ENCODE measurements around the gene SUFU.
A peak's percentile ranks its signal among the peaks of the same experiment; 100 is the strongest.

SUFU gene

GRCh38 chr10:102626026-102626685 is 122.4 kb downstream of the SUFU start:
- no peaks in the 10 kb centered on the region for H3K9me3 ChIP-seq
- no peaks in the 10 kb centered on the region for H3K27me3 ChIP-seq
- peaks cover 6 to 7% of the 10 kb centered on the region in 2 experiments for H3K4me1 ChIP-seq (ENCODE audit: control insufficient read depth in 1 of 2, insufficient read depth in 1 of 2, low read depth in 1 of 2, low read length in 1 of 2)
- peaks cover 7% of the 10 kb centered on the region for H3K36me3 ChIP-seq
- no peak overlapping the region for H3K4me3 ChIP-seq (ENCODE audit: low read depth in 1 of 2, low read length in 1 of 2)
- no peak for TF ChIP-seq CTCF (IDR thresholded peaks at IDR 0.05)
- H3K27ac ChIP-seq = peak overlapping the region; percentile 2

- peaks cover 7% of the 10 kb centered on the region for H3K36me3 ChIP-seq
- peaks cover 8 to 9% of the 10 kb centered on the region in 2 experiments for H3K4me1 ChIP-seq (ENCODE audit: control insufficient read depth in 1 of 2, insufficient read depth in 1 of 2, low read depth in 1 of 2, low read length in 1 of 2)
- H3K27ac ChIP-seq = no peak overlapping the region
- TF ChIP-seq CTCF (IDR thresholded peaks at IDR 0.05) = no peak
- no peaks in the 10 kb centered on the region for H3K9me3 ChIP-seq
- H3K27me3 ChIP-seq = no peaks in the 10 kb centered on the region
- no peak overlapping the region for H3K4me3 ChIP-seq (ENCODE audit: low read depth in 1 of 2, low read length in 1 of 2)
These were observed 123.5 kb downstream of the SUFU start for GRCh38 chr10:102627291-102627735.

- no peak overlapping the region for H3K4me3 ChIP-seq (ENCODE audit: low read depth in 1 of 2, low read length in 1 of 2)
- no peaks in the 10 kb centered on the region for H3K27me3 ChIP-seq
- H3K27ac ChIP-seq = no peak overlapping the region
- H3K4me1 ChIP-seq (ENCODE audit: control insufficient read depth in 1 of 2, insufficient read depth in 1 of 2, low read depth in 1 of 2, low read length in 1 of 2) = peaks cover 13 to 14% of the 10 kb centered on the region in 2 experiments
- H3K9me3 ChIP-seq = no peaks in the 10 kb centered on the region
- TF ChIP-seq CTCF (IDR thresholded peaks at IDR 0.05) = no peak
- peaks cover 7% of the 10 kb centered on the region for H3K36me3 ChIP-seq
These were observed 124.0 kb downstream of the SUFU start for GRCh38 chr10:102627736-102628293.

GRCh38 chr10:102628451-102628911 is 124.7 kb downstream of the SUFU start:
- no peak overlapping the region for H3K27ac ChIP-seq
- H3K9me3 ChIP-seq = no peaks in the 10 kb centered on the region
- peaks cover 7% of the 10 kb centered on the region for H3K36me3 ChIP-seq
- H3K4me1 ChIP-seq (ENCODE audit: control insufficient read depth in 1 of 2, insufficient read depth in 1 of 2, low read depth in 1 of 2, low read length in 1 of 2) = peaks cover 20 to 21% of the 10 kb centered on the region in 2 experiments
- TF ChIP-seq CTCF (IDR thresholded peaks at IDR 0.05) = no peak
- H3K4me3 ChIP-seq (ENCODE audit: low read depth in 1 of 2, low read length in 1 of 2) = no peak overlapping the region
- no peaks in the 10 kb centered on the region for H3K27me3 ChIP-seq

- H3K4me1 ChIP-seq (ENCODE audit: control insufficient read depth in 1 of 2, insufficient read depth in 1 of 2, low read depth in 1 of 2, low read length in 1 of 2) = peaks cover 35 to 36% of the 10 kb centered on the region in 2 experiments
- H3K9me3 ChIP-seq = no peaks in the 10 kb centered on the region
- no peak overlapping the region for H3K27ac ChIP-seq
- no peaks in the 10 kb centered on the region for H3K27me3 ChIP-seq
- peaks cover 7% of the 10 kb centered on the region for H3K36me3 ChIP-seq
- H3K4me3 ChIP-seq (ENCODE audit: low read depth in 1 of 2, low read length in 1 of 2) = no peak overlapping the region
- no peak for TF ChIP-seq CTCF (IDR thresholded peaks at IDR 0.05)
These were observed 126.2 kb downstream of the SUFU start for GRCh38 chr10:102629661-102630614.
